GM12878 (cell line): ENCODE measurements around the gene CLIC5.

ENCODE experiments used
- MTA2 ChIP-seq: fragments of 450-650 bp; IDR thresholded peaks from 2 replicates; pipeline ENCODE4 v1.6.1; 2016; ENCODE audit warnings: low read depth, mild to moderate bottlenecking, moderate library complexity
- TCF12 ChIP-seq: IDR thresholded peaks from 2 replicates; pipeline ENCODE4 v1.6.1; 2011; ENCODE audit warnings: low read depth, mild to moderate bottlenecking, low read length
- TF ChIP-seq, protein P1 (sequence below): IDR thresholded peaks from 2 replicates; pipeline ENCODE4 v1.6.1; 2012; ENCODE audit warnings: mild to moderate bottlenecking, low read depth, low read length

DNA sequence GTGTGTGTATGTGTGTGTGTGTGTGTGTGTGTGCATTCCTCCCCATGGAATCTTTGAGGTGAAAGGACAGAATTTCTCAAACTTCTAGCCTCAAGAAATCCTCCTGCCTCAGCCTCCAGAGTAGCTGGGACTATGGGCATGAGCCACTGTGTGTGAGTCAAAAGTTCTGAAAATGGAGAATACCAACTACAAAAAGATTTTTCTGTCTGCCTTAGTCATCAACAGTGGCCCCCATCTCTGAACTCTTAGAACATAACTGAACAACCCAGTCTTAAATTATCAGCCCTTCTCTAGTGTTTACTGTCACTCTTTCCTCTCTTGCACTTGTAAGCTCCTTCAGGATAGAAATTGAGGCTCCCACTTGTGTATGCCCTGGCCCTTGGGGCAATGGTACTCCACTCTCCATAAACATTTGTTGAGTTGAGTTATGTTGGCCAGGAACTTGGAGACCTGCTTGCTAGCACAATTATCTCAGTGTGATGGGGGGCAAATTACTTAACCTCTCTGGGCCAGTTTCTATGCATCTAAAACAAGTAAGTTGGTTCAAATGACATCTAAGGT lies 35.3 kb upstream of the CLIC5 start:
- TF ChIP-seq TCF12 (no peak), MTA2 (no peak)
- TF ChIP-seq, protein P1, sequence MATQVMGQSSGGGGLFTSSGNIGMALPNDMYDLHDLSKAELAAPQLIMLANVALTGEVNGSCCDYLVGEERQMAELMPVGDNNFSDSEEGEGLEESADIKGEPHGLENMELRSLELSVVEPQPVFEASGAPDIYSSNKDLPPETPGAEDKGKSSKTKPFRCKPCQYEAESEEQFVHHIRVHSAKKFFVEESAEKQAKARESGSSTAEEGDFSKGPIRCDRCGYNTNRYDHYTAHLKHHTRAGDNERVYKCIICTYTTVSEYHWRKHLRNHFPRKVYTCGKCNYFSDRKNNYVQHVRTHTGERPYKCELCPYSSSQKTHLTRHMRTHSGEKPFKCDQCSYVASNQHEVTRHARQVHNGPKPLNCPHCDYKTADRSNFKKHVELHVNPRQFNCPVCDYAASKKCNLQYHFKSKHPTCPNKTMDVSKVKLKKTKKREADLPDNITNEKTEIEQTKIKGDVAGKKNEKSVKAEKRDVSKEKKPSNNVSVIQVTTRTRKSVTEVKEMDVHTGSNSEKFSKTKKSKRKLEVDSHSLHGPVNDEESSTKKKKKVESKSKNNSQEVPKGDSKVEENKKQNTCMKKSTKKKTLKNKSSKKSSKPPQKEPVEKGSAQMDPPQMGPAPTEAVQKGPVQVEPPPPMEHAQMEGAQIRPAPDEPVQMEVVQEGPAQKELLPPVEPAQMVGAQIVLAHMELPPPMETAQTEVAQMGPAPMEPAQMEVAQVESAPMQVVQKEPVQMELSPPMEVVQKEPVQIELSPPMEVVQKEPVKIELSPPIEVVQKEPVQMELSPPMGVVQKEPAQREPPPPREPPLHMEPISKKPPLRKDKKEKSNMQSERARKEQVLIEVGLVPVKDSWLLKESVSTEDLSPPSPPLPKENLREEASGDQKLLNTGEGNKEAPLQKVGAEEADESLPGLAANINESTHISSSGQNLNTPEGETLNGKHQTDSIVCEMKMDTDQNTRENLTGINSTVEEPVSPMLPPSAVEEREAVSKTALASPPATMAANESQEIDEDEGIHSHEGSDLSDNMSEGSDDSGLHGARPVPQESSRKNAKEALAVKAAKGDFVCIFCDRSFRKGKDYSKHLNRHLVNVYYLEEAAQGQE: no peak
